A549 (cell line): Measurements from ENCODE around the gene CCDC50. TPM values are rescaled to one million over a fixed set of nuclear protein-coding genes. Genes with fewer than 3 reads are reported as not detected.

Experiments
- ATAC-seq, 2 experiments: fragments of 200-7000 bp in 1 of 2; fragments of >200 bp in 1 of 2; cut with Nextera tagmentation in 1 of 2; cut with Tn5 transposase in 1 of 2; 3 replicates each; pipeline versions ENCODE4 v1.8.0 to v1.9.1; 2018 to 2020; ENCODE audit warnings: mild to moderate bottlenecking in 1 of 2, moderate library complexity in 1 of 2
- CTCF ChIA-PET: fragments of 300-600 bp; sonication (Branson Sonifier 250); formaldehyde crosslinking; extraction: SDS; loops from one replicate; lab custom pipeline; 2021; ENCODE audit warnings: antibody characterized with exemption, inconsistent platforms; lab: Yijun Ruan, JAX
- POLR2A ChIA-PET: fragments of 350-600 bp; formaldehyde crosslinking; extraction: SDS; loops from one replicate; lab custom pipeline; 2021; ENCODE audit warnings: antibody characterized with exemption, inconsistent platforms; lab: Yijun Ruan, JAX
- DNase-seq, 2 experiments: peaks; one replicate each; pipeline versions ENCODE4 v3.0.0 to v3.0.0-alpha.2; 2011 to 2016; ENCODE audit warnings: low read depth in 1 of 2, low spot score in 1 of 2
- FAIRE-seq: peaks from 2 replicates; lab custom pipeline; 2011; peaks lifted over from hg19 to GRCh38; lab: Jason Lieb, UNC
- H3K27ac ChIP-seq, 2 experiments: fragments of >200 bp; sonication (Bioruptor Twin); formaldehyde crosslinking; 3 replicates each; pipeline ENCODE4 v1.5.1; 2016 to 2017
- H3K4me1 ChIP-seq: fragments of >200 bp; sonication (Bioruptor Twin); formaldehyde crosslinking; 3 replicates; pipeline ENCODE4 v1.6.1; 2016
- H3K4me2 ChIP-seq: fragments of >200 bp; sonication (Bioruptor Twin); formaldehyde crosslinking; 3 replicates; pipeline ENCODE4 v1.6.1; 2016
- H3K4me3 ChIP-seq: fragments of >200 bp; sonication (Bioruptor Twin); formaldehyde crosslinking; 3 replicates; pipeline ENCODE4 v1.5.1; 2016
- H3K9me3 ChIP-seq: fragments of >200 bp; sonication (Bioruptor Twin); formaldehyde crosslinking; 3 replicates; pipeline ENCODE4 v1.6.1; 2016
- CBX2 ChIP-seq: fragments of 200-600 bp; sonication (generic); IDR thresholded peaks from 2 replicates; pipeline ENCODE4 v1.6.1; 2016; ENCODE audit warnings: low read depth, mild to moderate bottlenecking, borderline replicate concordance
- CBX8 ChIP-seq: fragments of 200-600 bp; sonication (generic); IDR thresholded peaks from 2 replicates; pipeline ENCODE4 v1.6.1; 2016
- CHD2 ChIP-seq: fragments of 150-350 bp; IDR thresholded peaks from 2 replicates; pipeline ENCODE4 v1.6.1; 2014; ENCODE audit warnings: low read length; ENCODE audit not compliant: partially characterized antibody
- CTCF ChIP-seq: fragments of >200 bp; sonication (Bioruptor Twin); formaldehyde crosslinking; IDR thresholded peaks from 3 replicates; pipeline ENCODE4 v1.5.1; 2016
- EHF ChIP-seq: fragments of 250-450 bp; sonication (Bioruptor Pico); IDR thresholded peaks from 2 replicates; pipeline ENCODE4 v1.5.0; 2020; ENCODE audit warnings: mild to moderate bottlenecking
- ELK1 ChIP-seq: fragments of 150-350 bp; IDR thresholded peaks from 2 replicates; pipeline ENCODE4 v1.6.1; 2014; ENCODE audit warnings: low read depth, mild to moderate bottlenecking, low read length
- ESRRA ChIP-seq: fragments of 150-350 bp; IDR thresholded peaks from 2 replicates; pipeline ENCODE4 v1.6.1; 2014; ENCODE audit warnings: mild to moderate bottlenecking, low read length, borderline replicate concordance
- FOXS1 ChIP-seq: fragments of 250-450 bp; sonication (Bioruptor Pico); IDR thresholded peaks from 2 replicates; pipeline ENCODE4 v1.5.0; 2020; ENCODE audit warnings: mild to moderate bottlenecking, moderate library complexity
- GATA3 ChIP-seq: IDR thresholded peaks from 2 replicates; pipeline ENCODE4 v1.6.1; 2012; ENCODE audit warnings: borderline replicate concordance
- HDAC2 ChIP-seq: fragments of 200-600 bp; sonication (generic); IDR thresholded peaks from 2 replicates; pipeline ENCODE4 v1.6.1; 2016
- HOXB13 ChIP-seq: fragments of 250-450 bp; sonication (Bioruptor Pico); IDR thresholded peaks from 2 replicates; pipeline ENCODE4 v1.5.0; 2020; ENCODE audit warnings: low read depth, mild to moderate bottlenecking, moderate library complexity
- HOXB5 ChIP-seq: fragments of 250-450 bp; sonication (Bioruptor Pico); IDR thresholded peaks from 2 replicates; pipeline ENCODE4 v1.5.0; 2020; ENCODE audit warnings: mild to moderate bottlenecking, moderate library complexity
- JUNB ChIP-seq: fragments of >200 bp; sonication (Bioruptor Twin); formaldehyde crosslinking; IDR thresholded peaks from 2 replicates; pipeline ENCODE4 v1.6.1; 2016
- MAZ ChIP-seq: fragments of 150-350 bp; IDR thresholded peaks from 2 replicates; pipeline ENCODE4 v1.6.1; 2014; ENCODE audit warnings: antibody characterized with exemption, low read depth, low read length, borderline replicate concordance
- NR3C1 ChIP-seq: fragments of >200 bp; sonication (Bioruptor Twin); formaldehyde crosslinking; IDR thresholded peaks from 3 replicates; pipeline ENCODE4 v1.6.1; 2017
- PHF8 ChIP-seq: fragments of 200-600 bp; sonication (generic); IDR thresholded peaks from 2 replicates; pipeline ENCODE4 v1.6.1; 2016; ENCODE audit warnings: low read depth, mild to moderate bottlenecking, antibody characterized with exemption, moderate library complexity, borderline replicate concordance
- POLR2AphosphoS2 ChIP-seq: conservative IDR thresholded peaks from 2 replicates; pipeline ENCODE4 v1.6.1; 2012; ENCODE audit warnings: low read length, improper control_type of control experiment, inconsistent platforms
- RAD21 ChIP-seq, 2 experiments: fragments of >200 bp in 1 of 2; sonication (Bioruptor Twin) in 1 of 2; formaldehyde crosslinking in 1 of 2; IDR thresholded peaks in 1 of 2; conservative IDR thresholded peaks in 1 of 2; 2 replicates in 1 of 2; 3 replicates in 1 of 2; pipeline ENCODE4 v1.6.1; 2012 to 2018; ENCODE audit warnings: inconsistent platforms in 1 of 2
- RARB ChIP-seq: fragments of 250-450 bp; sonication (Bioruptor Pico); IDR thresholded peaks from 2 replicates; pipeline ENCODE4 v1.8.0; 2021; ENCODE audit warnings: mild to moderate bottlenecking, moderate library complexity
- RNF2 ChIP-seq: fragments of 200-600 bp; sonication (generic); IDR thresholded peaks from 2 replicates; pipeline ENCODE4 v1.6.1; 2016; ENCODE audit warnings: low read depth, mild to moderate bottlenecking, antibody characterized with exemption, moderate library complexity, borderline replicate concordance
- ZC3H11A ChIP-seq: fragments of 450-650 bp; IDR thresholded peaks from 2 replicates; pipeline ENCODE4 v1.6.1; 2014; ENCODE audit warnings: antibody characterized with exemption, mild to moderate bottlenecking
- WGBS: methylation state at CpG from one replicate; pipeline ENCODE4 v1.1.6; 2017; ENCODE audit errors: missing lambda C conversion rate; 5-methylcytosine and 5-hydroxymethylcytosine counted together
- polyA plus RNA-seq, 4 experiments: library from polyadenylated mRNA; depleted of rRNA in 3 of 4; stranded (reverse); fragments of >200 nt; fragmentation: RNase III in 1 of 4; extraction: RNeasy Plus Mini Kit Qiagen cat#74134 plus additional on column Dnase treatment in 1 of 4; gene quantifications; 2 replicates in 3 of 4; 3 replicates in 1 of 4; pipeline ENCODE4 v1.2.3, GENCODE V29; 2011 to 2017
- TF ChIP-seq, protein P1 (sequence below): fragments of >200 bp; sonication (Bioruptor Twin); formaldehyde crosslinking; IDR thresholded peaks from 2 replicates; pipeline ENCODE4 v1.6.1; 2016
- TF ChIP-seq, protein P2 (sequence below): fragments of 450-650 bp; IDR thresholded peaks from 2 replicates; pipeline ENCODE4 v1.6.1; 2014; ENCODE audit warnings: antibody characterized with exemption
- TF ChIP-seq, protein P3 (sequence below): fragments of 250-450 bp; sonication (Bioruptor Pico); IDR thresholded peaks from 2 replicates; pipeline ENCODE4 v1.5.0; 2021; ENCODE audit warnings: mild to moderate bottlenecking, moderate library complexity, borderline replicate concordance
- TF ChIP-seq, protein P4 (sequence below): fragments of 250-450 bp; sonication (Bioruptor Pico); IDR thresholded peaks from 2 replicates; pipeline ENCODE4 v1.5.0; 2020; ENCODE audit warnings: low read depth, mild to moderate bottlenecking, moderate library complexity

The CCDC50 gene
- polyA plus RNA-seq, 2 of the 4 experiments (the other 2 are of a cell fraction), result 20.1 to 43.8 TPM

GRCh38 chr3:191300422-191300821 lies 28.8 kb upstream of the CCDC50 start:
- H3K4me2 ChIP-seq, result no peak overlapping the region
- DNase-seq (no peak), ATAC-seq (no peak), FAIRE-seq (no peak)
- WGBS, result 30% methylated on average over 1 of the region's 1 CpG
- ChIA-PET CTCF (no interaction called here), POLR2A (no interaction called here)
- TF ChIP-seq PHF8 (no peak), NR3C1 (no peak), HOXB13 (no peak), CBX8 (no peak), CTCF (no peak), RNF2 (no peak), POLR2AphosphoS2 (no peak), CBX2 (no peak), FOXS1 (CRISPR knock-in tag) (no peak), RARB (CRISPR knock-in tag) (no peak), MAZ (no peak), HOXB5 (no peak), ZC3H11A (no peak), HDAC2 (no peak), CHD2 (no peak)
- TF ChIP-seq, protein P1, sequence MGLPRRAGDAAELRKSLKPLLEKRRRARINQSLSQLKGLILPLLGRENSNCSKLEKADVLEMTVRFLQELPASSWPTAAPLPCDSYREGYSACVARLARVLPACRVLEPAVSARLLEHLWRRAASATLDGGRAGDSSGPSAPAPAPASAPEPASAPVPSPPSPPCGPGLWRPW, result no peak
- TF ChIP-seq, protein P2, sequence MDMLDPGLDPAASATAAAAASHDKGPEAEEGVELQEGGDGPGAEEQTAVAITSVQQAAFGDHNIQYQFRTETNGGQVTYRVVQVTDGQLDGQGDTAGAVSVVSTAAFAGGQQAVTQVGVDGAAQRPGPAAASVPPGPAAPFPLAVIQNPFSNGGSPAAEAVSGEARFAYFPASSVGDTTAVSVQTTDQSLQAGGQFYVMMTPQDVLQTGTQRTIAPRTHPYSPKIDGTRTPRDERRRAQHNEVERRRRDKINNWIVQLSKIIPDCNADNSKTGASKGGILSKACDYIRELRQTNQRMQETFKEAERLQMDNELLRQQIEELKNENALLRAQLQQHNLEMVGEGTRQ, result no peak
- no peaks in the 10 kb centered on the region for H3K4me1 ChIP-seq
- H3K9me3 ChIP-seq, result no peaks in the 10 kb centered on the region
- H3K27ac ChIP-seq, result no peak overlapping the region
- H3K4me3 ChIP-seq, result no peak overlapping the region

GRCh38 chr3:191301017-191301416 lies 28.2 kb upstream of the CCDC50 start:
- FAIRE-seq (no peak), ATAC-seq (no peak), DNase-seq (no peak)
- ChIA-PET CTCF (no interaction called here), POLR2A (no interaction called here)
- H3K9me3 ChIP-seq, result no peaks in the 10 kb centered on the region
- TF ChIP-seq GATA3 (no peak), ESRRA (no peak)
- H3K4me3 ChIP-seq, result no peak overlapping the region
- H3K4me1 ChIP-seq, result no peaks in the 10 kb centered on the region
- no peak overlapping the region for H3K4me2 ChIP-seq
- 58% methylated on average over 1 of the region's 1 CpG for WGBS
- no peak overlapping the region for H3K27ac ChIP-seq

DNA sequence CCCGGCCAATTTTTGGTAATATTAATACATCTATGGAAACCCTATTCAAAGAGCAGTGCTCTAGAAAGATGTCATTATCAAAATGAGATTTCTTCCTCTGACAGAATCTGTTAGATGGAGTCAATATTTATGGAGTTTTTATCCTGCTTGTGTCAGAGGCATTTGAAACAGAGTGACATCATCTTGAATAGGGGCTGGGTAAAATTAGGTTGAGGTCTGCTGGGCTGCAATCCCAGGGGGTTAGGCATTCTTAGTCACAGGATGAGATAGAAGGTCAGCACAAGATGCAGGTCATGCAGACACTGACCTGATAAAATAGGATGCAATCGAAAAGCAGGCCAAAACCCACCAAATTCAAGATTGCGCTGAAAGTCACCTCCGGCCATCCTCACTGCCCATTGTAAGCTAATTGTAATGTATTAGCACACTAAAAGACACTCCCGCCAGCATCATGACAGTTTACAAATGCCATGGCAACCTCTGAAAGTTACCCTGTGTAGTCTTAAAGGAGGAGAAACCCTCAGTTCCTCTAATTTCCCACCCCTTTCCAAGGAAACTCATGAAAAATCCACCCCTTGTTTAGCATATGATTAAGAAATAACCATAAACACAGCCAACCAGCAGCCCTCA lies 27.3 kb upstream of the CCDC50 start:
- DNase-seq, result no peak
- WGBS, result 87% methylated on average over 5 of the region's 5 CpGs
- H3K4me2 ChIP-seq, result no peak overlapping the region
- H3K4me1 ChIP-seq, result no peaks in the 10 kb centered on the region
- POLR2A ChIA-PET, result no interaction called here
- TF ChIP-seq, protein P3, sequence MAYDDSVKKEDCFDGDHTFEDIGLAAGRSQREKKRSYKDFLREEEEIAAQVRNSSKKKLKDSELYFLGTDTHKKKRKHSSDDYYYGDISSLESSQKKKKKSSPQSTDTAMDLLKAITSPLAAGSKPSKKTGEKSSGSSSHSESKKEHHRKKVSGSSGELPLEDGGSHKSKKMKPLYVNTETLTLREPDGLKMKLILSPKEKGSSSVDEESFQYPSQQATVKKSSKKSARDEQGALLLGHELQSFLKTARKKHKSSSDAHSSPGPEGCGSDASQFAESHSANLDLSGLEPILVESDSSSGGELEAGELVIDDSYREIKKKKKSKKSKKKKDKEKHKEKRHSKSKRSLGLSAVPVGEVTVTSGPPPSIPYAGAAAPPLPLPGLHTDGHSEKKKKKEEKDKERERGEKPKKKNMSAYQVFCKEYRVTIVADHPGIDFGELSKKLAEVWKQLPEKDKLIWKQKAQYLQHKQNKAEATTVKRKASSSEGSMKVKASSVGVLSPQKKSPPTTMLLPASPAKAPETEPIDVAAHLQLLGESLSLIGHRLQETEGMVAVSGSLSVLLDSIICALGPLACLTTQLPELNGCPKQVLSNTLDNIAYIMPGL (CRISPR knock-in tag), result no peak
- TF ChIP-seq, protein P4, sequence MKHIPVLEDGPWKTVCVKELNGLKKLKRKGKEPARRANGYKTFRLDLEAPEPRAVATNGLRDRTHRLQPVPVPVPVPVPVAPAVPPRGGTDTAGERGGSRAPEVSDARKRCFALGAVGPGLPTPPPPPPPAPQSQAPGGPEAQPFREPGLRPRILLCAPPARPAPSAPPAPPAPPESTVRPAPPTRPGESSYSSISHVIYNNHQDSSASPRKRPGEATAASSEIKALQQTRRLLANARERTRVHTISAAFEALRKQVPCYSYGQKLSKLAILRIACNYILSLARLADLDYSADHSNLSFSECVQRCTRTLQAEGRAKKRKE, result no peak
- TF ChIP-seq HOXB13 (no peak), JUNB (no peak), ZC3H11A (no peak), RAD21 (conservative IDR thresholded peaks at IDR 0.05 in 1 of 2, IDR thresholded peaks at IDR 0.05 in 1 of 2) (no peak), ELK1 (no peak), EHF (CRISPR knock-in tag) (no peak)
- TF ChIP-seq, all 56 proteins: peak for 0
- no peak overlapping the region for H3K27ac ChIP-seq
- no peak for ATAC-seq
- CTCF ChIA-PET, result no interaction called here
- H3K4me3 ChIP-seq, result no peak overlapping the region
- H3K9me3 ChIP-seq, result no peaks in the 10 kb centered on the region
- FAIRE-seq, result no peak
